Measurements from ENCODE around the gene SORL1. TPM values are rescaled to one million over a fixed set of nuclear protein-coding genes. Genes with fewer than 3 reads are reported as not detected.

The SORL1 gene
- polyA plus RNA-seq, 3 donors, result 52.5 to 61.9 (median 59.4) TPM

DNA sequence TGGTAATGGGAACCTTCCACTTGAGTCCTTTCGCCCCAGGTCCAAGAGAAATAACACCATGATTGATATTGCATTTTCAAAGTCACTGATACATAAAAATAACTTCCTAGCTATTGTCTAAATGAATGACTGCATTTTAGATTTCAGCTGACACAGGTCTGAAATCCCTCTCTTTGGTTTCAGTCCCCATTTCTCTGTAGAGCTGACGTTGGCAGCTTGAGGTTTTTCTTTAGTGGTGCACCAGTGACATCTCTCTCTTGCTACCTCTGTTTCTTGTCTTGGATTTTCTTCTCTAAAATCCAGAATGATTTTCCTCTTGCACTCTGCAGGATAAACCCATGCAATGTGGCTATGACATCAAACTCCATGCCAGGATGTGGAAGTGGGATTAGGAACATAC is 31.7 kb upstream of the SORL1 start:
- H3K79me2 ChIP-seq (ENCODE audit: insufficient read depth, low read length), result no peaks in the 10 kb centered on the region
- intact Hi-C loops (cut with micrococcal nuclease), result loop anchor here in 1 of 2 donors (2.0 kb wide), 1 partner anchor 154 kb away; no protein-coding TSS in a partner anchor
- WGBS (ENCODE audit: insufficient coverage), result 40% methylated on average over 1 of the region's 2 CpGs
- H3K27me3 Mint-ChIP-seq (ENCODE audit: low read depth in 3 of 3), result peaks cover 0 to 10% (median 0%) of the 10 kb centered on the region in 3 donors
- TF ChIP-seq, protein P1, sequence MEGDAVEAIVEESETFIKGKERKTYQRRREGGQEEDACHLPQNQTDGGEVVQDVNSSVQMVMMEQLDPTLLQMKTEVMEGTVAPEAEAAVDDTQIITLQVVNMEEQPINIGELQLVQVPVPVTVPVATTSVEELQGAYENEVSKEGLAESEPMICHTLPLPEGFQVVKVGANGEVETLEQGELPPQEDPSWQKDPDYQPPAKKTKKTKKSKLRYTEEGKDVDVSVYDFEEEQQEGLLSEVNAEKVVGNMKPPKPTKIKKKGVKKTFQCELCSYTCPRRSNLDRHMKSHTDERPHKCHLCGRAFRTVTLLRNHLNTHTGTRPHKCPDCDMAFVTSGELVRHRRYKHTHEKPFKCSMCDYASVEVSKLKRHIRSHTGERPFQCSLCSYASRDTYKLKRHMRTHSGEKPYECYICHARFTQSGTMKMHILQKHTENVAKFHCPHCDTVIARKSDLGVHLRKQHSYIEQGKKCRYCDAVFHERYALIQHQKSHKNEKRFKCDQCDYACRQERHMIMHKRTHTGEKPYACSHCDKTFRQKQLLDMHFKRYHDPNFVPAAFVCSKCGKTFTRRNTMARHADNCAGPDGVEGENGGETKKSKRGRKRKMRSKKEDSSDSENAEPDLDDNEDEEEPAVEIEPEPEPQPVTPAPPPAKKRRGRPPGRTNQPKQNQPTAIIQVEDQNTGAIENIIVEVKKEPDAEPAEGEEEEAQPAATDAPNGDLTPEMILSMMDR (IDR thresholded peaks at IDR 0.05), result no peak
- H3K9me3 ChIP-seq (replicated peaks in 1 of 2; ENCODE audit: control insufficient read depth in 1 of 2, insufficient read depth in 1 of 2, low read length in 2 of 2), result peaks cover 0 to 2% of the 10 kb centered on the region in 2 donors
- no peaks in the 10 kb centered on the region for H3K36me3 ChIP-seq (replicated peaks in 1 of 2; ENCODE audit: control insufficient read depth in 1 of 2, insufficient read depth in 2 of 2, low read length in 2 of 2)
- no peak overlapping the region for H3K4me3 ChIP-seq (replicated peaks in 1 of 3; ENCODE audit: low read depth in 2 of 3, low read length in 3 of 3)
- H3K4me1 ChIP-seq (ENCODE audit: control insufficient read depth in 1 of 2, insufficient read depth in 2 of 2, low read length in 2 of 2), result peaks cover 64 to 69% of the 10 kb centered on the region in 2 donors
- H3K27ac Mint-ChIP-seq, result peak overlapping the region in 6 of 7 donors; percentile 13 to 99 (median 96)
- H4K20me1 ChIP-seq (ENCODE audit: insufficient read depth, low read length), result no peaks in the 10 kb centered on the region
- peaks cover 80% of the 10 kb centered on the region for H3K4me1 Mint-ChIP-seq
- no peaks in the 10 kb centered on the region for H3K27me3 ChIP-seq (ENCODE audit: control insufficient read depth in 2 of 2, insufficient read depth in 2 of 2, low read length in 2 of 2)
- no peak overlapping the region for H3K4me2 ChIP-seq (replicated peaks; ENCODE audit: extremely low read depth, low read length, poor library complexity, severe bottlenecking)
- no peak overlapping the region for H3K9ac ChIP-seq (ENCODE audit: insufficient read depth, low read length, poor library complexity, severe bottlenecking)
- no peak overlapping the region for H3K27ac ChIP-seq (ENCODE audit: low read depth in 1 of 2, low read length in 2 of 2)
- H3K9me3 Mint-ChIP-seq, result peaks cover 0 to 6% (median 3%) of the 10 kb centered on the region in 7 donors
- peaks cover 0 to 6% of the 10 kb centered on the region in 2 donors for H3K36me3 Mint-ChIP-seq
- no peak overlapping the region for H2AFZ ChIP-seq (ENCODE audit: insufficient read depth, low read depth, low read length, poor library complexity, severe bottlenecking)
- DNase-seq, result no peak
- no peak overlapping the region for H3K4me3 Mint-ChIP-seq

DNA sequence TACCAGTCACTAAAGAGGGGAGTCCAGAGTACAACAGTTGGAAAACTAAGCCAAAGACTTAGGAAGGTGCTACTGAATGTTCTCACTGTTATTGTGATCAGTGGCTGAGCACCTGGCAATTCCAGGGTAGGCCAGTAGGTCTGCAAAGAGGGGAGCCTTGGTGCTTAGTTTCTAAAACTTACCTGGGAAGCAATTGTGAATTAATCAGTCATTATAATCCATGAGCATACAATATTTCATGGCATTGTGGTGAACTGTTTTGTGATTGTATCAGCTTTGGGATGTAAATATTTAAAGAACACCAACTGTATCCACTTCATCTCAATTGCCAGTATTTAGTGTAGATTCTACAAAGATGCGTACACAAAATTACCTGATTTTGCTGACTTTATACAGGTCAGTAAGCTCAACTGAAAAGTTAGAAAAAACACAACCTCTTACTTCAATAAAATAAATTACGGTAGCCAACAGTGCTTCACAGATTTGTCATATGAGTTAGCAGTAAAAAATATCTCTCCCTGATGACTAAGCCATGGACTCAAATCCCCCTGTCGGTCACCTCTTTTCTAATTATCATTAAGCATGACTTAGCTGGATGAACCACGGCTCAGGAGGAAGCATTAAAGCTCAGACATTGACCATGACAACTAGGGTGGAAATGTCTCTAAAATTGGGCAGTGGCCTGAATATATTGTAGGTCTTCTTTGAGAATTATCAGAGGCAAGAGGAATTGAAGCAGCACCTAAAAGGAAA is 30.8 kb upstream of the SORL1 start:
- Histone ChIP-seq H4K20me1 (ENCODE audit: insufficient read depth, low read length) (no peaks in the 10 kb centered on the region), H3K4me2 (replicated peaks; ENCODE audit: extremely low read depth, low read length, poor library complexity, severe bottlenecking) (no peak overlapping the region), H3K27ac (ENCODE audit: low read depth in 1 of 2, low read length in 2 of 2) (peak overlapping the region in 1 of 2 donors; percentile 33), H3K4me1 (ENCODE audit: control insufficient read depth in 1 of 2, insufficient read depth in 2 of 2, low read length in 2 of 2) (peaks cover 55 to 60% of the 10 kb centered on the region in 2 donors), H3K9ac (ENCODE audit: insufficient read depth, low read length, poor library complexity, severe bottlenecking) (no peak overlapping the region), H2AFZ (ENCODE audit: insufficient read depth, low read depth, low read length, poor library complexity, severe bottlenecking) (no peak overlapping the region), H3K27me3 (ENCODE audit: control insufficient read depth in 2 of 2, insufficient read depth in 2 of 2, low read length in 2 of 2) (no peaks in the 10 kb centered on the region), H3K36me3 (replicated peaks in 1 of 2; ENCODE audit: control insufficient read depth in 1 of 2, insufficient read depth in 2 of 2, low read length in 2 of 2) (no peaks in the 10 kb centered on the region), H3K9me3 (replicated peaks in 1 of 2; ENCODE audit: control insufficient read depth in 1 of 2, insufficient read depth in 1 of 2, low read length in 2 of 2) (peaks cover 0 to 4% of the 10 kb centered on the region in 2 donors), H3K79me2 (ENCODE audit: insufficient read depth, low read length) (no peaks in the 10 kb centered on the region), H3K4me3 (replicated peaks in 1 of 3; ENCODE audit: low read depth in 2 of 3, low read length in 3 of 3) (no peak overlapping the region)
- no CpG with 5 or more reads among the region's 4 CpGs for WGBS (ENCODE audit: insufficient coverage)
- peaks cover 76% of the 10 kb centered on the region for H3K4me1 Mint-ChIP-seq
- TF ChIP-seq, protein P1 (IDR thresholded peaks at IDR 0.05), result peak; percentile 39
- intact Hi-C loops (cut with micrococcal nuclease), result loop anchor here in 1 of 2 donors (2.0 kb wide), 1 partner anchor 153 kb away; no protein-coding TSS in a partner anchor
- H3K27ac Mint-ChIP-seq, result peak overlapping the region; percentile 62 to 89 (median 80)
- peaks cover 0 to 6% of the 10 kb centered on the region in 2 donors for H3K36me3 Mint-ChIP-seq
- peaks cover 0 to 7% (median 4%) of the 10 kb centered on the region in 7 donors for H3K9me3 Mint-ChIP-seq
- DNase-seq, result peak; percentile 76 to 86 (median 85)
- peaks cover 0 to 10% (median 0%) of the 10 kb centered on the region in 3 donors for H3K27me3 Mint-ChIP-seq (ENCODE audit: low read depth in 3 of 3)
- H3K4me3 Mint-ChIP-seq, result no peak overlapping the region

Measured in CD14-positive monocyte (primary cell).